ENCODE results near the gene SULT2A1.
"Not testable (repeated sequence)": the region's sequence is repeated elsewhere in the genome, so short reads cannot be mapped to it uniquely, and the experiment has no call there.

The SULT2A1 gene

GRCh38 chr19:47859838-47860237, 26.3 kb downstream of the SULT2A1 start:
- not testable (repeated sequence) for DNase-seq

DNA sequence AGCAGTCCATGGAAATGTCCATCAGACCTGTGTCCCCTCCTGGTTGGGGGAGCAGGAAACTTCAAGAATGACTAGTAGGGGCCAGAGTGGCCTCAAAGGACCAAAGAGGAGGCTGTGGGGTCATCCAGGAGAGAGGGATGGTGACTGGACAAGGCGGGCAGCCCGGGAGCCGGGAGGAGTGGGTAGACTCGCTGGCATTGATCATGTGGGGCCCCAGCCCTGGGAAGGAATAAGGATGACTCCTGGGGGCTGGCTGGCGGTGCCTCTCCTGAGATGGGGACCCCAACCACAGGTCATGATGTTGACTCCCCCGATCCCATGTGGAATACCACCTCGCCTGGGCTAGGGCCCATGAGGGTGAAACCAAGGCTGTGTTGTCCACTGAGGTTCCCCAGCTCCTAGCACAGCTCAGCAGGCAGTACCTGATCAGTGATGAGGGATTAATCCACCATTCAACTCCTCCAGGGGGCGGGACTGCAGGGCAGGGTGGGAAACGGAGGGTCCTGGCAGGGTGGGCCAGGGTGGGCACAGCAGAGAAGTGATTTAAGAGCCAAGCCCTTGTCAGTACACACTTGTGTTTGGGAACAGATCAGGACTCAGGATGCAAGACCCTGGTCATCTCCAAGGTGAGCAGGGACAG, 27.3 kb downstream of the SULT2A1 start, which contains the start of gene TPRX2:
Gene TPRX2, plus strand, starts transcription at position 590 of the 640 bp plus-strand sequence. Its CDS starts 12 bp downstream, at position 602.
- not testable (repeated sequence) for DNase-seq

GRCh38 chr19:47858231-47858630, 27.9 kb downstream of the SULT2A1 start:
- DNase-seq = not testable (repeated sequence)

- DNase-seq = no peak
These were observed 31.7 kb downstream of the SULT2A1 start for GRCh38 chr19:47854459-47854858.

- DNase-seq = no peak
These were observed 33.1 kb downstream of the SULT2A1 start for GRCh38 chr19:47853003-47853402.

DNA sequence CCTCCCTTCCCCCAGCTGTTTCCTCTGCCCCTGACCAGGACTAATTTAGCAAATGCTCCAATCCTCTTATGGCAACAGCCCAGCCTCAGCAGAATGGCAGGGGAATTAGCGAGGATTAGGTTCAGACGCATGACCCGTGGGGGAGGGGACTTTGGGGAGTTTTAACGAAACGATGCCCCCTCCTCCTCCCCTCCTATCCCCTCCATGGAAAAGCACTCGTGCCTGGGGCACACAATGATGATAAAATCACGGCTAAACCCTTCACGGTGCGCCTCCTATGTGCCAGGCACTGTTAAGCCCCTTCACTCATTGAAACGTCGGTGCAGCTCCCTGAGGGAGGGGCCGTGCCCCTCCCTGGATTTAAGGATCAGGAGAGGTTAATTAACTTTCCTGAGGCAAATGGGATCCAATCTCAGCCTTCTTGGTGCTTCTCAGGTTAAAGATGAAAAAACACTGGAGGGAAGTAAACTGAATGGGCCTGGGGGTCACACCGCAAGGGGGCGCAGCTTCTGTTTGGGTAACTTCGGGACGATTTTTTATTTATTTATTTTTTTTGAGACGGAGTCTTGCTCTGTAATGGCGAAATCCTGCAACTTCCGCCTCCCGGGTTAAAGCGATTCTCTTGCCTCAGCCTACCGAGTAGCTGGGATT, 37.2 kb downstream of the SULT2A1 start:
- peak; percentile 67 for DNase-seq

- DNase-seq = no peak
These were observed 37.7 kb downstream of the SULT2A1 start for GRCh38 chr19:47848425-47848822.

DNA sequence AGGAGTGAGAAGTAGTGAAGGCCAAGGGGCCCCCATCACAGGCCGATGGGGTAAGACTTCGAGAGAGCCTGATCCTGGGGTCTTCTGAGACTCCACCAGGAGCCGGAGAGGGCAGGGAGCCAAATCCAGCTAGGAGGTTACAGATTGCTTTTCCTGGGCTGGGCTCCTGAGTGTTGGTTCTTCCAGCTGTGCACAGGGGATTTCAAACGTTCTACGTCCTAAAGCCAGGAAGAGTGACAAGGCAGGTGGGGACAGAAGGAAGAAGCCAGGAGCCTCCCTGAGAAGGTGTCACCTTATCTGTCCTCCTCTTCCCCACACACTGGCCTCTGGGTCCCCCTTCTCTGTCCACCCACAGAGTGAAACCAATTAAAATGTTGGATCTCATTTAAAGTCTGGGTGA, 43.2 kb downstream of the SULT2A1 start:
- no peak for DNase-seq

DNA sequence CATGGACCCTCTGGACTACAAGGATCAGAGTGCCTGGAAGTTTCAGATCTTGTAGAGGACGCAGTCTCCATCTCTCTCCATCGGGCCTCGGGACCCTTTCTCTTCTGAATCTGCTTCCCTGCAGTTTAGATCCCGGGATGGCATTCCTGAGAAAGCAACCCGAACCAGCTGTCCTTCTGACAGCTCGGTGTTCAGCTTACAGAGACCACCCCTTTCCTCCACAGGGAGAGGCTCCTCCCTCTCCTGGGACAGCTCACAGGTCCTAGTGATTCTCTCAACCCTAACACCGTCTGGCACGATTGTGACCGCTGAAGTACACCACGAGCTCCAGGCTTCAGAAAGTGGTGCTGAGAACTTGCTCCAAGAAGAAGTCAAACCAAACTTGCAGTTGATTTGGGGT, 46.2 kb downstream of the SULT2A1 start:
- no peak for DNase-seq

- DNase-seq = no peak
These were observed 46.7 kb downstream of the SULT2A1 start for GRCh38 chr19:47839411-47839810.

DNA sequence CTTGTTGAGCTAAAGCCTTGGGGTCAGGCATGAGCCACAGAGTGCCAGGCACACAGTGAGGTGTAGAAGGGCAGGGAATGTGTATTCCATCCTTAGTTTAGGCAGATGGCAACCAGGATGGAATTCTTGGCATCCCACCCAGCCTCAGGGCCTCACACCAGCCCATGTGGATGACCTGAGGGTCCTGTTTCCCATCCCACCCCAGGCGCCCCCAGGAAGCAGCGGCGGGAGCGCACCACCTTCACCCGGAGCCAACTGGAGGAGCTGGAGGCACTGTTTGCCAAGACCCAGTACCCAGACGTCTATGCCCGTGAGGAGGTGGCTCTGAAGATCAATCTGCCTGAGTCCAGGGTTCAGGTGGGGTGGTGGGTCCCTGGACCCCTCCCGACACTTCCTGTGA, 50.1 kb downstream of the SULT2A1 start:
- no peak for DNase-seq

GRCh38 chr19:47832723-47833122, 53.4 kb downstream of the SULT2A1 start:
- DNase-seq = no peak

DNA sequence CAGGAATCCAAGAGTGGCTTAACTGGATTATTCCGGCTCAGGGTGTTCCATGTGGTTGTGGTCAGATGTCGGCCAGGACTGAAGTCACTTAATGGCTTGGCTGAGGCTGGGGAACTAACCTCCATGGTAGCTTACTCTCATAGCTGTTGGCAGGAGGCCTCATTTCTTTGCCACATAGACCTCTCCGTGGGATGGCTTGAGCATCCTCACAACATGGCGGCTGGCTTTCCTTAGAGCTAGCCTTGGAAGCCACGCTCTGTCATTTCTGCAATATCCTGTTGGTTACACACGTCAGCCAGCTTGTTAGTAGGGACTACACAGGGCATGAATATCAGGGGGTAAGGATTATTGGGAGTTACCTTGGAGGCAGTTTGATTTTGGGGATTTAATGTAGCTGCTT, 59.3 kb downstream of the SULT2A1 start:
- no peak for DNase-seq

- DNase-seq = no peak
These were observed 61.7 kb downstream of the SULT2A1 start for GRCh38 chr19:47824396-47824795.

DNA sequence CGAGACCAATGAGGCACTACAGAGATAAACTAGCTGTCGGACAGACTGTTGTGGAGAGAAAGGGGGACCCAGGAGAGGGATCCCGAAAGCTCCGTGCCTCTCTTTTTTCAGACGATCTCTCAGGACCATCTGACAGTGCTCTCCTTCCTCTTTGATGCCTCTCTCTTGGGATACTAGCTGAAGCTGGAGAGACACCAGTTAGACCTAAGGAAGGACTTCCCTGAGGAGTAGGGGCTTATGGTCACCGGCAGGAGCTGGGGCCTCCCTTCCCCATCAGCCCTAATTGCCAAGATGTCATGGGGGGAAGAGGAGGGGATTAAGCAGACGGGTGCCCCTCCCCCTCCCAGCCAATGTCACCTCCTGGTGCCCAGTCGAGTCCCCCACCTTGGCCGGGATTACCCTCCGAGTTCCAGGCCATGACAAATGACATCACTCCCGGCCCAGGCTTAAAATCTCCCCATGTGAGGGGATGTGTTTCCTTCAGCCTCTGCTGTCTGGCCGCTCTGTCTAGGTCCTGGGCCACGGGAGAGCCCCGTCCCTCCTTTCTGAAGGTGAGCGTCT, 64.6 kb downstream of the SULT2A1 start, which contains the start of gene CRX:
Gene CRX, plus strand, starts transcription at position 478 of the 561 bp plus-strand sequence. CDS start 12,507 bp downstream, outside the sequence.
- DNase-seq = no peak
